HEK293T (cell line): ENCODE measurements around the gene SYNPO2.

Source experiments
- ELF4 ChIP-seq: fragments of 450-650 bp; IDR thresholded peaks from 2 replicates; pipeline ENCODE4 v1.6.1; 2017; ENCODE audit warnings: antibody characterized with exemption
- FOXA1 ChIP-seq: fragments of 450-650 bp; IDR thresholded peaks from 2 replicates; pipeline ENCODE4 v1.6.1; 2016; ENCODE audit warnings: mild to moderate bottlenecking
- HDGF ChIP-seq: fragments of 450-650 bp; IDR thresholded peaks from 2 replicates; pipeline ENCODE4 v1.6.1; 2017; ENCODE audit warnings: antibody characterized with exemption, borderline replicate concordance
- SP1 ChIP-seq: fragments of 450-650 bp; IDR thresholded peaks from 2 replicates; pipeline ENCODE4 v1.6.1; 2017
- TF ChIP-seq, protein P1 (sequence below): fragments of 450-650 bp; IDR thresholded peaks from 2 replicates; pipeline ENCODE4 v1.6.1; 2016

GRCh38 chr4:118843237-118843636 is 45.4 kb upstream of the SYNPO2 start:
- no peak for TF ChIP-seq ELF4
- TF ChIP-seq, protein P1, sequence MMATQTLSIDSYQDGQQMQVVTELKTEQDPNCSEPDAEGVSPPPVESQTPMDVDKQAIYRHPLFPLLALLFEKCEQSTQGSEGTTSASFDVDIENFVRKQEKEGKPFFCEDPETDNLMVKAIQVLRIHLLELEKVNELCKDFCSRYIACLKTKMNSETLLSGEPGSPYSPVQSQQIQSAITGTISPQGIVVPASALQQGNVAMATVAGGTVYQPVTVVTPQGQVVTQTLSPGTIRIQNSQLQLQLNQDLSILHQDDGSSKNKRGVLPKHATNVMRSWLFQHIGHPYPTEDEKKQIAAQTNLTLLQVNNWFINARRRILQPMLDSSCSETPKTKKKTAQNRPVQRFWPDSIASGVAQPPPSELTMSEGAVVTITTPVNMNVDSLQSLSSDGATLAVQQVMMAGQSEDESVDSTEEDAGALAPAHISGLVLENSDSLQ: no peak
- no peak for TF ChIP-seq FOXA1
- no peak for TF ChIP-seq SP1
- no peak for TF ChIP-seq HDGF
